Measurements from ENCODE around the gene PPP1R15A.
"Not testable (repeated sequence)": the region's sequence is repeated elsewhere in the genome, so short reads cannot be mapped to it uniquely, and the experiment has no call there.

PPP1R15A gene

DNA sequence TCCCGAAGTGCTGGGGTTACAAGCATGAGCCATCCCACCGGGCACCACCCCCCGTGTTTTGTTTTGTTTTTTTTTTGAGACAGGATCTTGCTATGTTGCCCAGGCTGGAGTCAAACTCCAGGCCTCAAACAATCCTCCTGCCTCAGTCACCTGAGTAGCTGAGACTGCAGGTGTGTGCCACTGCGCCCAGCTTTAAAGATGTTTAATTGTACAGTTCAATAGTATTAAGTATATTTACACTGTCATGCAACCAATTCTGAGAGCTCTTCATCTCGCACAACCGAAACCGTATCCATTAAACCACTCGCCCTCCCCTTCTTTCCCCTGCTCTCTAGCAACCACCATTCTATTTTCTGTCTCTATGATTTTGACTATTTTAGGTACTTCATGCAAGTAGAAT, 43.5 kb downstream of the PPP1R15A start:
- no peak for DNase-seq (ENCODE audit: low read depth, low spot score)

DNA sequence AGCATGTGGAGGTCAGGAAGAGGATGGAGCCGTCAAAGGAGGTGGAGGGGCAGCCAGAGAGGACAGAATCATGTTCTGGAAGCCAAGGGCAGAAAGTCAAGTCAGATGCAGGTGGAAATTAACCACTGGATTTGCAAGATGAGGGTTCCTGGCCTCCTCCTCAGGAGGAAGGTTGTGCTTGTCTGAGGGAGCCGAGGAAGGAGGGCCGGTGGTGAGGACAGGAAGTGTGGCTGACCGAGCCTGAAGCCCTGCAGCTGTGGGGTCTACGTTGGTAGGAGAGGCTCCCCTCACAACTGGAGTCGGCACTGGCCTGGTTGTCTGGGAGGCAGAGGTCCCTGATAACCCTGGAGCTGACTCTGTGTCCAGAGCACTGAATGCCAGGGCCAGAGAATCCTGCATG, 45.9 kb downstream of the PPP1R15A start:
- no peak for DNase-seq (ENCODE audit: low read depth, low spot score)

DNA sequence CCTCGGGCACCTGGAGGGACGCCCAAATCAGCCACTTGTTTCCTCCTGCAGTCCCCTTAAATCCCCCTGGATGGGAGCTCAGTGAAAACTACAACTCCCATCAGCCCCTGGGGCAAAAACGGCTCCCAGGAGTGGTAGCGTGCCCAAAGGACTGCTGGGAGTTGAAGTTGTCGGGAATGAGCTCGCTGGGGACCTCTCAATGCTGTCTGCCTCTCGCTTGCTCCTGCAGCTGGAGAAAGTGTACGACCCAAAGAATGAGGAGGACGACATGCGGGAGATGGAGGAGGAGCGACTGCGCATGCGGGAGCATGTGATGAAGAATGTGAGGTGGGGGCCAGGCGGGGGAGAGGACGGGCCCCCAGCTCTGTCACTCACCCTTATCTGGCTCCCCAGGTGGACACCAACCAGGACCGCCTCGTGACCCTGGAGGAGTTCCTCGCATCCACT, 46.6 kb downstream of the PPP1R15A start:
- DNase-seq (ENCODE audit: low read depth, low spot score), result no peak

- DNase-seq (ENCODE audit: low read depth, low spot score), result not testable (repeated sequence)
Measured at GRCh38 chr19:48919271-48919670, 47.0 kb downstream of the PPP1R15A start.

GRCh38 chr19:48920949-48921348, 48.7 kb downstream of the PPP1R15A start:
- no peak for DNase-seq (ENCODE audit: low read depth, low spot score)

DNA sequence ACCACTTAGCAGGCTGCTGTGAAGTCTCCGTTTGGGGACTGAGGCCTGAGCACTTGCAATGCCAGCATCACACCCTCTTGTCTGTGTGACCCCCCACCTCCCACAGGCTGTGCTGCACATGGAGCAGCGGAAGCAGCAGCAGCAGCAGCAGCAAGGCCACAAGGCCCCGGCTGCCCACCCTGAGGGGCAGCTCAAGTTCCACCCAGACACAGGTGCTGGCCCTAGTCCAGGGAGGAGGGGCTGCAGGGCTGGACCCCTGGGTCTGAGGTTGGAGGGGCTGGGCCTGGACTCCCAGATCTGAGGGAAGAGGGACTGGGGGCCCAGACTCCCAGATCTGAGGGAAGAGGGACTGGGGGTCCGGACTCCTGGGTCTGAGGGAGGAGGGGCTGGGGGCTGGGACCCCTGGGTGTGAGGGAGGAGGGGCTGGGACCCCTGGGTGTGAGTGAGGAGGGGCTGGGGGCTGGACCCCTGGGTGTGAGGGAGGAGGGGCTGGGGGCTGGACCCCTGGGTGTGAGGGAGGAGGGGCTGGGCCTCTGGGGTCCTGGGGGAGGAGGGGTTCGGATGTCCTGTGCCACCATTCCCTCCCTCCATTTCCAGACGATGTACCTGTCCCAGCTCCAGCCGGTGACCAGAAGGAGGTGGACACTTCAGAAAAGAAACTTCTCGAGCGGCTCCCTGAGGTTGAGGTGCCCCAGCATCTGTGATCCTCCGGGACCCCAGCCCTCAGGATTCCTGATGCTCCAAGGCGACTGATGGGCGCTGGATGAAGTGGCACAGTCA, 49.7 kb downstream of the PPP1R15A start:
- no peak for DNase-seq (ENCODE audit: low read depth, low spot score)

- DNase-seq (ENCODE audit: low read depth, low spot score), result no peak
Measured at GRCh38 chr19:48922548-48923490, 50.6 kb downstream of the PPP1R15A start.

GRCh38 chr19:48925240-48925843, 53.1 kb downstream of the PPP1R15A start:
- DNase-seq (ENCODE audit: low read depth, low spot score), result no peak

All from smooth muscle cell of the brain vasculature (primary cell).